GM12801 (cell line): Measurements from ENCODE around the gene CEACAM18.

Source experiments
- CTCF ChIP-seq: IDR thresholded peaks from one replicate; pipeline ENCODE4 v1.5.1; 2011; ENCODE audit warnings: control low read depth; ENCODE audit not compliant: insufficient read length; ENCODE audit errors: extremely low read depth

The CEACAM18 gene

GRCh38 chr19:51466723-51467122 lies 11.6 kb upstream of the CEACAM18 start:
- no peak for TF ChIP-seq CTCF

- TF ChIP-seq CTCF: no peak
These were observed 10.3 kb upstream of the CEACAM18 start for GRCh38 chr19:51467864-51468544.

- no peak for TF ChIP-seq CTCF
These were observed 9.8 kb upstream of the CEACAM18 start for GRCh38 chr19:51468545-51468920.

GRCh38 chr19:51469162-51469561 lies 9.2 kb upstream of the CEACAM18 start:
- no peak for TF ChIP-seq CTCF

- TF ChIP-seq CTCF: no peak
These were observed 8.7 kb upstream of the CEACAM18 start for GRCh38 chr19:51469629-51470028.

- TF ChIP-seq CTCF: no peak
These were observed 7.4 kb upstream of the CEACAM18 start for GRCh38 chr19:51470966-51471365.

- TF ChIP-seq CTCF: no peak
These were observed 6.8 kb upstream of the CEACAM18 start for GRCh38 chr19:51471527-51471926.

- no peak for TF ChIP-seq CTCF
These were observed 5.7 kb upstream of the CEACAM18 start for GRCh38 chr19:51472607-51473006.
